Stimulated activated CD4-positive, alpha-beta T cell treated with anti-CD3 and anti-CD28 coated beads, Interleukin-12 subunit alpha, Interleukin-12 subunit beta, amount 100 ng/mL, for 48 hours (primary cell): ENCODE measurements around the gene ATP2A2.
"Not testable (repeated sequence)": the region's sequence is repeated elsewhere in the genome, so short reads cannot be mapped to it uniquely, and the experiment has no call there.

Experiments used
- DNase-seq, 3 donors: peaks; one replicate each; pipeline ENCODE4 v3.0.0-alpha.2; 2020; ENCODE audit warnings: low read depth in 2 of 3, low spot score in 1 of 3

The ATP2A2 gene

DNA sequence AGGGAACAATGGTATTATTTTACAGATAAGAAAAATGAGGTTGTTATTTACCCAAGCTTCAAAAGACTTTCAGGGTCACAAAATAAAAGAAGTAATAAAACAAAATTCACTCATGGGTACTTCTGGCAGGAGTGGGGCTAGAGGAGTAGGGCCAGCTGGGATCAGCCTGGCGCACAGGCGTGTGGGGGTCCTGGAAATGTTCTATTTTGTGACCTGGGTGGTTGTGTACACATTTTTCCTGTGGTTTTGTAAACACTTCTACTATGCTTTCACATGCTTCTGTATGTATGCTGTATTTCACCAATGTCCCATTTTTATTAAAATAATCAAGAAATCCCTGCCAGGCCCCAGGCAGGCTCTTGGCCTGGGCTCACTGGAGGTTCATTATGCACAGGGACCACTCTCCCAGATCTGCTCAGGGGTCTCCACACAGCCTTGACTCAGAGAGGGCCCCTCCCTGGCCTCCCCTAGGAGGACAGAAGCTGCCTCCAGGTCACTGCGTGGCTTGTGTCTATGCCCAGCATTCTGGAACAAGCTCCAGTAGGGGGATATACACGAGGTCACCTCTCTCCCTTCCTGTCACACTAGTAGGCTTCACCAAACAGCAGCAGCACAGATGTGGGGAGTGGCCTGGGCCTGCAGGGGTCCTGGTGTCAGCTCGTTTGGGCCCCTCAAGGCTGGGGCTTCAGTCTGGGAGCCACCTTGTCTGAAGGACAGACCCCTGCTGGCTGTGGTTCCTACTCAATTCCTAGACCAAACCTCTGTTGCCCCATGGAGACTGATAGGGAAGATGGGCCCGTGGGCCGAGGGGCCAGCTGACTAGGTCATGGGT is 84.7 kb downstream of the ATP2A2 start:
- DNase-seq: no peak

GRCh38 chr12:110366321-110367142 is 85.5 kb downstream of the ATP2A2 start:
- DNase-seq: no peak

GRCh38 chr12:110367181-110367864 is 86.3 kb downstream of the ATP2A2 start:
- no peak for DNase-seq

- no peak for DNase-seq
These were observed 88.9 kb downstream of the ATP2A2 start for GRCh38 chr12:110369992-110370391.

- DNase-seq: no peak
These were observed 89.7 kb downstream of the ATP2A2 start for GRCh38 chr12:110370732-110371231.

DNA sequence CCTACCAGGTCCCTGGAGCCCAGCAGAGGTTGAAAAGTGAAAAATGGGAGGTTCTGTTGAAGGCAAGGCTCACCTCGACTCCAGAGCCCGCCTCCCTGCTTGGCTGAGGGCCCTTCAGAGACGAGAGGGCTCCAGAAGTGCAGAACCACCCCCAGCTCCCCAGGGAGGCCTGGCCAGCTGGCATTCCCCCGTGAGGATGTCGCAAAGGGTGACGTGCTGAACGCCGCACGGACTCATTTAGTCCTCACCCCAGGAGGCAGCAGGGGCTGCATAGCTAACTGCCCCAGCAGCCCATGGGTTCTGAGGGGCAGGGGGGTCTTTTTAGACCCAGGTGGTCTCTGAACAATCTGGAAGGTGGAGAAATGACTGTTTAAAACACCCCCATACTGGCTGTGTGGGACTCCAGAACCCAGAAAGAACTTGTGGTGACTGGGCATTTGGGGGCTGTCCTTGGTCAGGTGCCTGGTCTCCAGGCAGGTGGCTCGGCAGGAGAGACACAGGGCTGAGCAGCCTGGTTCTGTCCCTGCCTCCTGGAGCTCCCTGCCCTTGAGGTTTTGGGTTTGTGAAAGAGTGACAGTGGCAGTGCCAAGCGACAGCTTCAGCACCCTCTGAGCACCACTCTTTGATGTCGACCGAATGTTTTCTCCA is 90.5 kb downstream of the ATP2A2 start:
- DNase-seq: no peak

DNA sequence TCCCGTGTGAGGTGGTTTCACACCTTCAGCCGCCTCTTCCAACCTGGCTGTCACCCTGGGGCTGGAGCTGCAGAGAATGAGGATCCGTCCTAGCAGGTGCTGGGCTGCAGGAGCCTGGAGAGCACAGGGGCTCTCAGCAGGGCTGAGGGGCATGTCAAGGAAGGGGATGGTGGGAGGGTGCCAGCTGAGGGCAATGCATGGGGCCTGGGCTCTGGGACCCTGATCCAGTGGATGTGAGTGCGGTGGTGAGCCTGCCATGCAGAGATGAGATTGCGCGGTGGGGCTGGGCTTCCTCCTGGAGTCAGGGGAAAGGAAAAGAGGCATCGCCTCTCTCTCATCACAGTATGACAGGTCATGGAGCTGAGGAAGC is 91.0 kb downstream of the ATP2A2 start:
- DNase-seq: no peak

DNA sequence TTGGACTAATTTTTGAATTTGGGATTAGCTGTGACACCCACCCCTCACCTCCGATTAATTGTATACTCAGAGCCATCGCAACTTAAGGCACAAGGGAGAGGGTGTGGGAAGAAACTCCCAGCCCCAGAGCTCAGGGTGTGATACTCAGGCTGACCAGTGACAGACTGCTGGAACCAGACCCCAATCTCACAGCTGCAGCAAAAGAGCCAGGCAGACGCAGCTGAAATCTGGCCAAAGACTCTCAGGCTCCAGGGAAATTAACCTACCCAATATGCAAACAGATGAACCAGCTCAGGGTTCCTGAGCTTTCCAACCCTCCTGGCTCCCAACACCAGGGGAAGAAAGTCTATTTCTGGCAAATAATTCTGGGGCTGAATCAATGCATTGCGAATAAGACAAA is 92.0 kb downstream of the ATP2A2 start:
- DNase-seq: no peak

- DNase-seq: no peak
These were observed 92.4 kb downstream of the ATP2A2 start for GRCh38 chr12:110373425-110373824.

DNA sequence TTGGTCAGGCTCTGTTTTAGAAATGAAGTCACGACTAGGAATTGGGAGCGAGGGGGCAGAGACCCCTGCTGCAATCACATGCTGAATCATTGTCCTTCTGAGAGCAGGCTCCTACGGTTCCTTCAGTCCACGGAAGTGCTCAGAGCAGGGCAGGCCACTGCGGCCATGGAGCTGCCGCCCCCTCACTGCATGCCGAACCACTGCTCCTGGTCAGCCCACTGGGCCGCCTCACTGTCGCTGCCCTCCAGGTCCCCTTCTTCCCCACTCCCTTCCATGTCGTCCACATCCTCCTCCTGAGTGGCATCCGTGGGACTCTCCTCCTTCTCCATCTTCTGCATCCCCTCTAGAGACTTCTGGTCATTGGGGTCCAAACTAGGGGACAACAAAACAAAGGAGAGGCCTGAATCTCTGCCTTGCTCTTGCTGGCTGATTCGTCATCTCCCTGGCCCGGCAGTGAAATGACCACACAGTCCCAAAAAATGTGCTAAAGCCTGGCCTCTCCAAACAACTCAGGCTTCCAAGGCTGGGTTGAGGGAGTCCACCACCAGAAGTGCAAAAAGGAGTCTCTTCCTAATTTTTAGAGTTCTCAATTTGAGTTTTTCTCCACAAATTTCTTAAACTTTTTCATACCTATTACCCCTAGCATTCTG is 93.0 kb downstream of the ATP2A2 start:
- DNase-seq: no peak

GRCh38 chr12:110378131-110378790 is 97.2 kb downstream of the ATP2A2 start:
- DNase-seq: not testable (repeated sequence)

DNA sequence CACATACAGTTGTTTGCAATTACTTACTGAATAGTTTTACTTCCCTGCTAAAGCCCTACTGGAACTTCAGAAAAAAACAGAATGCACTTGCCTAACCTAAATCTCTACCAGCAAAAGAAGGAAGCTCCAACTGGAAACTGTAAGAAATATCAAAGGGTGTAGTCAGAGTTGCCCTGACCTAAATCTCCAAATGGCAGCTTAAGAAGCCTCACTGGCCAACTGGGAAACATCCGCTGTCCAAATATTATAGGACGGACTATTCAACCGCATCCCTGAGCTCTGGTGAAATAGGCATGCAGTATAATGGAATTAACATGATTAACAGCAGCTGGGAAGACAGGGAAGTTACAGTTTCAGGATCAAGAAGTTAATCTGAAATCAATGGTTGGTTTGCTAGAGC is 98.2 kb downstream of the ATP2A2 start:
- DNase-seq: no peak

DNA sequence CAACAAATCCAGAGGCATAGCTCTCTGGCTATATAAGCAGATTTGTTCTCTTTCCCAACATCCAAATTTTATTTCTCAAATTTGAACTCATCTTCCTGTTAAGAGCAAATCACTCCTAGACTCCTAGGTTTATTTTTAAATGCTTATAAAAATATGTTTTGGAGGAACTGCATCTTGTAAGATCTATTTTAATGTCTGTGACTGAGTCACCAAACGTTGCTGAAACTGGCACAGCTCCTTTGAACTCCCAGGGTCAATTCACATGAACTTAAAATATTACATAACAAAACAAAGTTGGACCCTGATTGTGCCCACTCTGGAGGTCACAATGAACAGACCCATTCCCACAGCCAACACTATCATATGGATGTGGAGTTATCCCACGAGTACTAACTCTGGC is 98.6 kb downstream of the ATP2A2 start:
- DNase-seq: no peak

DNA sequence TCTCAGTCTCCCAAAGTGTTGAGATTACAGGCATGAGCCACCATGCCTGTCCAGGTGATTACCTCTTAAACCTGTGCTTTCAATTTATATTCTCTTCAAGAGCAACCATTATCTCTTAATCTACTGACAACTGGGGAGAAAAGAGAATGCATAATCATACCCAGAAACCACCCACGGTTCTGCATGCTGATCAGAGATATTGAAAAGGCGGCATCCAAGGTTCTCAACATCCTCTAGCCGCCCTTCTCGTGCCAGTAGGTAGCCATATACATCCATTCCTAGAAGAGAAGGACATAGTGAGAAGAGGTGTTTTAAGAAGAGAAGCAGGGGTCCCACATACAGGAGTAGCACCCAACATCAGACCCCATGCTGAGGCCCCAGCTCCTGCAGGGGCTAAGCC is 101.6 kb downstream of the ATP2A2 start:
- no peak for DNase-seq
